Activated effector memory CD4-positive, alpha-beta T cell treated with anti-CD3 and anti-CD28 coated beads, Interleukin-2, amount 50 U/mL, for 16 hours (primary cell): ENCODE results near the gene GADD45B.

Experiments used
- DNase-seq: peaks from one replicate; pipeline ENCODE4 v3.0.0-alpha.2; 2020

GADD45B gene

DNA sequence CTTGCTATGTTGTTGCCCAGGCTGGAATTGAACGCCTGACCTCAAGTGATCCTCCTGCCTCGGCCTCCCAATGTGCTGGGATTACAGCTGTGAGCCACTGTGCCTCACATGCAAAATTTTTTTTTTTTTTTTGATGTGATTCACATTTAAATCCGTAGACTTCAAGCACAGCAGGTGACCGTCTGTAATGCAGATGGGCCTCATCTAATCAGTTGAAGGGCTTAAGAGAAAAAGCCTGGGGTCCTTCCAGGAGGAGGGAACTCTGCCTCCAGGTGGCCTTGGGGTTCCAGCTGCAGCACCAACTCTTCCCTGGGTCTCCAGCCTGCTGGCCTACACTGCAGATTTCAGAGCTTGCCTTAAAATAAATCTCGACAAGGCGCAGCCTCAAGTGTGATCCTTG lies 43.6 kb downstream of the GADD45B start:
- DNase-seq = no peak

DNA sequence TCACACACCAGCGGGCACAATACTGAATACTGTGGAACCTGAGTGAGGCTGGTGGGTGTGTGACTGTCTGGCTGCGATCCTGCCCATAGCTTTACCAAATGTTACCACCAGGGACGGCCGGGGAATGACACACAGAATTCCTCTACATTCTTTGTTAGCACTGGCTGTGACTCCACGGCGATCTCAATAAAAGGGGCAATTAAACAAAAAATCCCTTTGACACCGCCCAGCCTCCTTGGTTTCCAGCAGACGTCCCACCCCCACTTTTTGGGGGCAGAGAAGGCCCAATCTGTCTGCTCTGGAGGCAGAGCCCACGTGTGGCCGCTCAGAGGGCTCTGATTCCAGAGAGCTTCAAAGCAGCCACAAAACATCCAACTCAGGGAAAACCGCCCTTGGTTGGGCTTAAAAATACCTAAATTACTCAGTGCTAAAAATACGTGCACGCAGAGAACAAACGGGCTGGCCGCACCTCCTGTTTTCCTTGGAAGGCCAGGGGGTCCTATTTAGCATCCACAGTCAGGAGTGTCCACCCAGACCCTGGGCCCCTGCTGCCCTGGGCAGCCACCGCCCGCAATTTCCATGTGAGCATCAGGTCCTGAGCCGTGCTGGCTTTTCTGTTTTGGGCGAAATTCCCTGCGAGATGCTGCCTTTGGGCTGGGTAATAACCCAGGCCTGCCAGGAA lies 47.8 kb downstream of the GADD45B start:
- DNase-seq = no peak

DNA sequence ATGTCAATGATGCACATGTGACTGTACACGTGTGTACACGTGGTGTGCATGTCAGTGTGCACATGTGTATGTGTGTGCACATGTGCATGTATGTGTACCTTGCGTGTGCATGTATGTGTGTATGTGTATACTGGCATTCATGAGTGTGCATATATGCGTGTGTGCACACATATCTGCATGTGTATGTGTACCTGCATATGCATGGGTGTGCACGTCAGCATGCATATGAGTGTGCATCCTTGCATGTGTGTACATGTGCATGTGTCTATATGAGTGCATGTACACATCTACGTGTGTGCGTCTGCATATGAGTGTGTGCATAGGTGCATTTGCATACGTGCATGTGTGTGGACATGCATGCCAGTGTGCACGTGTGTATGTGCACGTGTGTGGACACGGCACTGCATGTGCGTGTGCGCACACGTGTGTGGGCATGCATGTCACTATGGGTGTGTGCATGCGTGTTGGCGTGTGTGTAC lies 48.5 kb downstream of the GADD45B start:
- DNase-seq = no peak

DNA sequence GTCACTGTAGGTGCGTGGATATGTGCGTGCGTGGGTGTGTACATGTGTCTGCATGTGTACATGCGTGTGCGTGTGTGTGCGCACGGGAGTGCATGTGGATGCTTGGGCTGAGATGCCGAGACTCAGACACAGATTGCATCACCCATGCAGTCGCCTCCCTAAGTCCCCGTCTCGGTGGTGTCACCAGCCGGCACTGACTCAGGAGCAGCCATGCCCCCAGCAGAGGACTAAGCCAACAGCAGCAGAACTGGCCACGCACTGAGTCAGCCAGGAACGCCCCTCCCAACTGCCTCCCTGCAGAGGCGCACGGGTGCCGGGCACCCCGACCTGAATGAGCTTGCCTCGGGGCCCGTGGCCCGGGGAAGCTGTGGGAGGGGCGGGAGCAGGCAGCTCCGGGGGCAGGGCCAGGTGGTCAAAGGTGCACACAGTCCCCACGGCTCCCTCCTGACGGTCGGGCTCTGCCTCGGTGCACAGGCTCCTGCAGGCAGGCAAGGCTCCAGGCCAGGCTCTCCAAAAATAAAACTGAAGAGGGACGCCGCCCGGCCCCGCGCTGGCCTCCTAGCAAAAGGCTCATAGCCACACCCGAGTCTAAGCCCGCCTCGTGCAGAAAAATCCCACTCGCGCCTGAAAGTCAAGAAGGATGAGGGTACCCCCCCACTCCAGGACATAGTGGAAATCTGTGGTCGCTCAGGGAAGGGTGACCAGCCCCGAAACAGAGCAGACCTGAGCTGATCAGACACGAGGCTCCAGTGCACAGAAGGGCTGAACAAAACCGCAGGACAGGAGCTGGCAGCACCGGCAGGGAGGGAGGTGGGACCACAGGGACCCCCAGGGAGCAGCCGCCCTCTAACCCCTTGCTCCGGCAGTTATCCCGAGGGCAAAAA lies 49.2 kb downstream of the GADD45B start:
- DNase-seq = no peak

GRCh38 chr19:2527171-2527570 lies 51.2 kb downstream of the GADD45B start:
- DNase-seq = no peak

GRCh38 chr19:2527686-2528085 lies 51.8 kb downstream of the GADD45B start:
- no peak for DNase-seq
